Heart left ventricle (tissue), 16 donors: ENCODE results near the gene VSIG10L. TPM values are rescaled to one million over a fixed set of nuclear protein-coding genes. Genes with fewer than 3 reads are reported as not detected.

Experiments
- ATAC-seq, 4 donors: fragments of 200-7000 bp; cut with Tn5 transposase; one replicate each; pipeline ENCODE4 v1.9.1; 2020 to 2022; ENCODE audit warnings: moderate library complexity in 4 of 4, mild to moderate bottlenecking in 3 of 4, moderate number of reproducible peaks in 1 of 4
- DNase-seq, 5 donors: peaks; one replicate each; pipeline ENCODE4 v3.0.0-alpha.2; 2020
- H3K27ac ChIP-seq, 12 donors: fragments of 200-600 bp; sonication (generic) in 4 of 12; one replicate each; pipeline versions ENCODE4 v1.5.0 to v1.8.0; 2016 to 2022; ENCODE audit warnings: mild to moderate bottlenecking in 2 of 12
- H3K27me3 ChIP-seq, 9 donors: fragments of 200-600 bp; sonication (generic) in 2 of 9; one replicate each; pipeline versions ENCODE4 v1.5.1 to v1.8.0; 2016 to 2022; ENCODE audit warnings: mild to moderate bottlenecking in 3 of 9
- H3K36me3 ChIP-seq, 9 donors: fragments of 200-600 bp; sonication (generic) in 2 of 9; one replicate each; pipeline versions ENCODE4 v1.5.0 to v1.8.0; 2018 to 2022; ENCODE audit warnings: mild to moderate bottlenecking in 2 of 9
- H3K4me1 ChIP-seq, 12 donors: fragments of 200-600 bp; sonication (generic) in 4 of 12; one replicate each; pipeline versions ENCODE4 v1.5.0 to v1.8.0; 2016 to 2022; ENCODE audit warnings: mild to moderate bottlenecking in 3 of 12
- H3K4me3 ChIP-seq, 12 donors: fragments of 200-600 bp; sonication (generic) in 4 of 12; one replicate each; pipeline versions ENCODE4 v1.5.0 to v1.8.0; 2017 to 2022; ENCODE audit warnings: mild to moderate bottlenecking in 9 of 12, moderate library complexity in 4 of 12
- H3K9me3 ChIP-seq, 12 donors: fragments of 200-600 bp; sonication (generic) in 4 of 12; one replicate each; pipeline versions ENCODE4 v1.5.0 to v1.8.0; 2016 to 2022; ENCODE audit warnings: mild to moderate bottlenecking in 1 of 12
- CTCF ChIP-seq, 12 donors: fragments of 200-600 bp; sonication (generic) in 4 of 12; IDR thresholded peaks; one replicate each; pipeline versions ENCODE4 v1.5.0 to v1.8.0; 2018 to 2022; ENCODE audit warnings: antibody characterized with exemption in 12 of 12, mild to moderate bottlenecking in 5 of 12
- POLR2A ChIP-seq, 2 donors: fragments of 450-650 bp; IDR thresholded peaks; one replicate each; pipeline ENCODE4 v1.6.1; 2017; ENCODE audit warnings: antibody characterized with exemption in 2 of 2, mild to moderate bottlenecking in 2 of 2, moderate library complexity in 2 of 2
- WGBS, 4 donors: extraction: QIAGEN DNeasy Blood & Tissue Kit in 2 of 4; methylation state at CpG; one replicate each; pipeline versions ENCODE4 v1.1.5 to v1.1.7; 2013 to 2018; 5-methylcytosine and 5-hydroxymethylcytosine counted together
- intact Hi-C, 10 donors: fragments of 100-400 bp; cut with DNase I; formaldehyde crosslinking; loops; one replicate each; pipeline versions ENCODE4 v1.11.1 to v1.14.2; 2022
- polyA plus RNA-seq, 2 donors: library from polyadenylated mRNA; stranded (reverse); fragments of 200-250 nt; gene quantifications; one replicate each; pipeline ENCODE4 v1.2.3, GENCODE V29; 2013
- total RNA-seq, 9 donors: library from RNA; depleted of rRNA in 2 of 9; stranded (reverse); fragments of >200 nt in 2 of 9; fragmentation: NEBNext Ultra II Directional in 3 of 9; extraction: Animal tissue kit (Norgen Biotek cat#: 25700) in 3 of 9; gene quantifications; one replicate each; pipeline versions ENCODE4 v1.1.0 to v1.2.4, GENCODE V29; 2016 to 2023
- donor health status: ischemic (EF 13 %, LVEDD 7.1; RV severe dilation, severe dysfunction).
- donor health status: healthy with polysubstance abuse.
- donor health status: DM: no; HTN: yes; CAD: no.
- donor health status: DM: no; HTN: no; CAD: no.
- donor health status: ischemic (EF 25% LVEDD 6.9; RV normal size, moderate dysfunction).
- donor health status: ischemic (EF 25% LVEDD 5.7; RV mildly dilated, moderate dysfunction).
- donor health status: healthy.
- donor health status: DM: yes; HTN: yes; CAD: no.
- donor health status: ischemic (EF 35%, LVEDD 5.7; RV mildly dilated, moderate dysfunction).
- donor health status: nonischemic (EF 11% LVEDD 7.7; RV severe dilation, severe dysfunction).
- donor health status: DM: yes; HTN: yes; CAD: no.
- donor health status: PGD.
- donor health status: ischemic (EF 29% LVEDD 5.4; RV normal size, mild dysfunction).
- donor health status: nonischemic (EF 23%, LVEDD 6.1; RV moderate dilation, normal function).

VSIG10L gene
- total and polyA plus RNA-seq, 11 donors = 0.40 to 1.7 (median 0.75) TPM

DNA sequence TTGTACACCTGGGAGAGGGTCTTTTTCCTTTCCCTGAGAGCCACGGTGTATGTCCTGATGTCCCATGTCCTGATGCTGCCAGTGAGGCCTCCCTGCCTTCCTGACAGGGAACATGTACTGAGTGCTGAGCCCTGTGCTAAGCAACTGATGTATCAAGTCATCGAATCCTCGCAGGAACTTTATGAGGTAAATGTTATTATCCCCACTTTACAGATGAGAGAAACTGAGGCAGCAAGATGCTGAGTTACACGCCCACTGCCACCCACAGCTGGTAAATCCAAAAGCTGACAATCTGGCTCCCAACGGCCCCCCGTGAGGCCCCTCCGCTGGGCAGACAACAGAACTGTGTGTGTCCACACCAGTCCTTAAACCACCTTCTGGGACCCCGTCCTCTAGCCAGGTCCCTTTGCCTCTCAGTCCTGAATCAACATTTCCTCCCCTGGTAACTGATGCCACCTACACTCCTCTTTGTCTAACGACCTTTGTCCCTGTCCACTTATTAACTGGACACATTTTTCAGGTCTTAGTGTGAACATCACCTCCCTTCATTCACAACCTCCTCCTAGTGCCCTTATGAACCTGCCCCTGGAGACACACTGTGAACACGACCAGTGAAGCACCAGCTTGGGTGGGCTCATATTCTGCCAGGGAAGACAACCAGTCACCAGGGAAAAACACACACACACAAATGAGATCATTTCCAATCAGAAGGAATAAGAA is 5.4 kb upstream of the VSIG10L start:
- Histone ChIP-seq H3K27ac (no peak overlapping the region), H3K9me3 (no peaks in the 10 kb centered on the region), H3K27me3 (no peaks in the 10 kb centered on the region), H3K36me3 (peaks cover 0 to 80% (median 70%) of the 10 kb centered on the region in 9 donors), H3K4me3 (no peak overlapping the region), H3K4me1 (no peaks in the 10 kb centered on the region)
- ATAC-seq (no peak), DNase-seq (no peak)
- TF ChIP-seq POLR2A (IDR thresholded peaks at IDR 0.05) (no peak), CTCF (IDR thresholded peaks at IDR 0.05) (no peak)
- 77 to 91% (median 81%) methylated on average over 9 to 10 of the region's 10 CpGs for WGBS, 4 donors
- intact Hi-C loops = loop anchor here in 2 of 10 donors (10.0 kb wide), 1 partner anchor 47 kb away; the partner anchor contains the start of gene C19orf84 (in 2 of the 2)

- Histone ChIP-seq H3K27ac (no peak overlapping the region), H3K4me3 (no peak overlapping the region), H3K9me3 (no peaks in the 10 kb centered on the region), H3K27me3 (no peaks in the 10 kb centered on the region), H3K36me3 (peaks cover 0 to 73% (median 63%) of the 10 kb centered on the region in 9 donors), H3K4me1 (no peaks in the 10 kb centered on the region)
- peak in 1 of 5 donors; percentile 29 for DNase-seq
- WGBS, 4 donors = 87 to 94% (median 91%) methylated on average over 15 to 17 of the region's 17 CpGs
- no peak for TF ChIP-seq POLR2A (IDR thresholded peaks at IDR 0.05)
- TF ChIP-seq CTCF (IDR thresholded peaks at IDR 0.05) = no peak
- no peak for ATAC-seq
- intact Hi-C loops = loop anchor here in 2 of 10 donors (10.0 kb wide), 1 partner anchor 48 kb away; the partner anchor contains the start of gene C19orf84 (in 2 of the 2)
These were observed 4.8 kb upstream of the VSIG10L start for GRCh38 chr19:51346742-51347141.

- Histone ChIP-seq H3K9me3 (no peaks in the 10 kb centered on the region), H3K4me3 (no peak overlapping the region), H3K36me3 (peaks cover 0 to 57% (median 47%) of the 10 kb centered on the region in 9 donors), H3K27me3 (no peaks in the 10 kb centered on the region), H3K27ac (no peak overlapping the region), H3K4me1 (peaks cover 0 to 6% (median 4%) of the 10 kb centered on the region in 12 donors)
- no peak for TF ChIP-seq POLR2A (IDR thresholded peaks at IDR 0.05)
- TF ChIP-seq CTCF (IDR thresholded peaks at IDR 0.05) = no peak
- WGBS, 4 donors = 93 to 99% (median 97%) methylated on average over 9 of the region's 9 CpGs
- intact Hi-C loops = loop anchor here in 2 of 10 donors (10.0 kb wide), 1 partner anchor 50 kb away; the partner anchor contains the start of gene C19orf84 (in 2 of the 2)
- DNase-seq (no peak), ATAC-seq (no peak)
These were observed 3.2 kb upstream of the VSIG10L start for GRCh38 chr19:51345076-51345620.
